Measurements from ENCODE around the gene DHX8. TPM values are rescaled to one million over a fixed set of nuclear protein-coding genes. Genes with fewer than 3 reads are reported as not detected.
"Not testable (repeated sequence)": the region's sequence is repeated elsewhere in the genome, so short reads cannot be mapped to it uniquely, and the experiment has no call there.

The DHX8 gene
- polyA plus RNA-seq, 1 of the 3 experiments (the other 2 are of a cell fraction), result 31.3 TPM

DNA sequence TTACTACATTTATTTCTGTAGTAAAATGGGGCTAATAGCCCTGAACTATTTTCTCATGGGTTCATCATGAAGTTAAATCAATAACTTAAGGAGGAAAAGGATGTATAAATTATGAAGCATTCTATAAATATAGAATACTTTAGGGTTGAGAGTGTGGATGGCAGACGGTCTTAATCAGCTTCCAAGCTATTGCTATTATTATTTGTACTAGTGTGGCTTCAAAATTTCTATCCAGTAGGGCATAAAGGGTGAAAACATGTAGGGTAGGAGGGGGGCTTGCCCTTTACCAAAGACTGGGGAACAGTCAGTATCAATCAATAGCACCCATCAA lies 26.4 kb upstream of the DHX8 start (continued):
- TF ChIP-seq RFX5 (IDR thresholded peaks at IDR 0.05; ENCODE audit: low read length) (no peak), FOSL2 (IDR thresholded peaks at IDR 0.05; ENCODE audit: borderline replicate concordance, low read depth) (no peak), TCF12 (IDR thresholded peaks at IDR 0.05) (no peak), RAD21 (IDR thresholded peaks at IDR 0.05; ENCODE audit: low read length) (no peak)

DNA sequence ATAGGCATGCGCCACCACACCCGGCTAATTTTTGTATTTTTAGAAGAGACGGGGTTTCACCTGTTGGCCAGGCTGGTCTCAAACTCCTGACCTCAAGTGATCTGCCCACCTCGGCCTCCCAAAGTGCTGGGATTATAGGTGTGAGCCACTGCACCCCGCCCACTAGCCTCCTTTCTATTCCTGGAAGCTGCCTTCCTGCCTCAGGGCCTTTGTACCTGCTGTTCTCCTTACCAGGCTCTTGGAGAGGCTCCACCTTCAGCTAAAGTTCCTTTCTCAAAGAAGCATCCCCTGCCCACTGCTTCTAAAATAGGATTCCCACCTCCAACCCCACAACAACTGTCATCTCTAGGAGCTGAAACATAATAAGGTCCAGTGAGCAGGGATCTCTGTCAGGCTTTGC lies 23.9 kb upstream of the DHX8 start:
- H3K27ac ChIP-seq (ENCODE audit: low read depth in 2 of 2, low read length in 1 of 2); H3K4me3 ChIP-seq (ENCODE audit: low read depth in 2 of 2, low read length in 1 of 2); H3K9ac ChIP-seq; H3K36me3 ChIP-seq (replicated peaks in 1 of 2; ENCODE audit: control insufficient read depth in 1 of 2, insufficient read depth in 2 of 2, low read length in 1 of 2); H3F3A ChIP-seq (replicated peaks; ENCODE audit: insufficient read depth); H3K9me2 ChIP-seq; H3K79me2 ChIP-seq (ENCODE audit: insufficient read depth); H3K4me2 ChIP-seq; H3K4me1 ChIP-seq (ENCODE audit: control insufficient read depth in 1 of 2, insufficient read depth in 2 of 2, low read depth in 1 of 2, low read length in 1 of 2); DNase-seq; H3K27me3 ChIP-seq (ENCODE audit: insufficient read depth); H2AFZ ChIP-seq (ENCODE audit: low read depth); H3K9me3 ChIP-seq; H4K20me1 ChIP-seq (ENCODE audit: insufficient read depth): not testable (repeated sequence)
- ChIA-PET POLR2A (interaction anchor here (1.2 kb wide), 1 partner anchor 62 kb away, joined by 4 read pairs; no protein-coding TSS in a partner anchor), CTCF (interaction anchor here (1.4 to 2.5 kb wide), 2 partner anchors 13 to 23 kb away, joined by 3 to 16 read pairs; partner anchors contain the start of gene DHX8)
- WGBS (ENCODE audit: low lambda C conversion rate), result 85% methylated on average over 5 of the region's 5 CpGs

DNA sequence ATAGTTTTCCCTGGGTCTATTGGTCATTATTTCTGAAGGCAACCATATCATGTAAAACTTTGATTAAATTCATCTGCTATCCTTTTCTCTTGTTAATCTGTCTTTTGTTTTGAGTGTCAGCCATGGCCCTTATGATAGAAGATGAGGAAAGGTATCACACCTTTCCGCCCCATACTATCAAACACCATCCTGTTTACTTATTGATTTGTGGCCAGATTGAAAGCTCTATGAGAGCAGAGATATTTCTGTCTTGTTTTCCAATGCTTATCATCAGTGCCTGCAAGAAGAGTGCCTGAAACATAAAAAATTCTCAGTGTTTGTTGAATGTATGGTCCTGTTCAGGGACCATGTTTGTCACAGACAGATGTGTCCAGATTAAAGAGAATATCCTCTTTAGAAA lies 22.6 kb upstream of the DHX8 start:
- Histone ChIP-seq H3K4me1 (ENCODE audit: control insufficient read depth in 1 of 2, insufficient read depth in 2 of 2, low read depth in 1 of 2, low read length in 1 of 2) (peaks cover 4 to 6% of the 10 kb centered on the region in 2 experiments; a peak in 1 of 4 replicates), H3K9me3 (no peaks in the 10 kb centered on the region), H3K9me2 (no peaks in the 10 kb centered on the region), H2AFZ (ENCODE audit: low read depth) (no peak overlapping the region), H3K79me2 (ENCODE audit: insufficient read depth) (no peaks in the 10 kb centered on the region), H3K4me3 (ENCODE audit: low read depth in 2 of 2, low read length in 1 of 2) (no peak overlapping the region), H3F3A (replicated peaks; ENCODE audit: insufficient read depth) (no peaks in the 10 kb centered on the region), H3K27me3 (ENCODE audit: insufficient read depth) (no peaks in the 10 kb centered on the region), H3K4me2 (no peak overlapping the region), H3K27ac (ENCODE audit: low read depth in 2 of 2, low read length in 1 of 2) (no peak overlapping the region), H3K9ac (no peak overlapping the region), H4K20me1 (ENCODE audit: insufficient read depth) (no peaks in the 10 kb centered on the region), H3K36me3 (replicated peaks in 1 of 2; ENCODE audit: control insufficient read depth in 1 of 2, insufficient read depth in 2 of 2, low read length in 1 of 2) (no peaks in the 10 kb centered on the region)
- WGBS (ENCODE audit: low lambda C conversion rate), result 97% methylated on average over 1 of the region's 1 CpG
- TF ChIP-seq, protein P1, sequence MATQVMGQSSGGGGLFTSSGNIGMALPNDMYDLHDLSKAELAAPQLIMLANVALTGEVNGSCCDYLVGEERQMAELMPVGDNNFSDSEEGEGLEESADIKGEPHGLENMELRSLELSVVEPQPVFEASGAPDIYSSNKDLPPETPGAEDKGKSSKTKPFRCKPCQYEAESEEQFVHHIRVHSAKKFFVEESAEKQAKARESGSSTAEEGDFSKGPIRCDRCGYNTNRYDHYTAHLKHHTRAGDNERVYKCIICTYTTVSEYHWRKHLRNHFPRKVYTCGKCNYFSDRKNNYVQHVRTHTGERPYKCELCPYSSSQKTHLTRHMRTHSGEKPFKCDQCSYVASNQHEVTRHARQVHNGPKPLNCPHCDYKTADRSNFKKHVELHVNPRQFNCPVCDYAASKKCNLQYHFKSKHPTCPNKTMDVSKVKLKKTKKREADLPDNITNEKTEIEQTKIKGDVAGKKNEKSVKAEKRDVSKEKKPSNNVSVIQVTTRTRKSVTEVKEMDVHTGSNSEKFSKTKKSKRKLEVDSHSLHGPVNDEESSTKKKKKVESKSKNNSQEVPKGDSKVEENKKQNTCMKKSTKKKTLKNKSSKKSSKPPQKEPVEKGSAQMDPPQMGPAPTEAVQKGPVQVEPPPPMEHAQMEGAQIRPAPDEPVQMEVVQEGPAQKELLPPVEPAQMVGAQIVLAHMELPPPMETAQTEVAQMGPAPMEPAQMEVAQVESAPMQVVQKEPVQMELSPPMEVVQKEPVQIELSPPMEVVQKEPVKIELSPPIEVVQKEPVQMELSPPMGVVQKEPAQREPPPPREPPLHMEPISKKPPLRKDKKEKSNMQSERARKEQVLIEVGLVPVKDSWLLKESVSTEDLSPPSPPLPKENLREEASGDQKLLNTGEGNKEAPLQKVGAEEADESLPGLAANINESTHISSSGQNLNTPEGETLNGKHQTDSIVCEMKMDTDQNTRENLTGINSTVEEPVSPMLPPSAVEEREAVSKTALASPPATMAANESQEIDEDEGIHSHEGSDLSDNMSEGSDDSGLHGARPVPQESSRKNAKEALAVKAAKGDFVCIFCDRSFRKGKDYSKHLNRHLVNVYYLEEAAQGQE (IDR thresholded peaks at IDR 0.05; ENCODE audit: low read depth, low read length), result no peak
- no peak for TF ChIP-seq RXRA (IDR thresholded peaks at IDR 0.05; ENCODE audit: borderline replicate concordance, low read depth)
- TF ChIP-seq SMC3 (IDR thresholded peaks at IDR 0.05; ENCODE audit: low read depth, low read length), result no peak
- POLR2A ChIA-PET, result no interaction called here
- CTCF ChIA-PET, result interaction anchor here (0.6 to 2.5 kb wide), 5 partner anchors 14 to 437 kb away, joined by 3 to 16 read pairs (median 4); partner anchors contain the start of genes ARL4D and DHX8
- DNase-seq, result no peak

DNA sequence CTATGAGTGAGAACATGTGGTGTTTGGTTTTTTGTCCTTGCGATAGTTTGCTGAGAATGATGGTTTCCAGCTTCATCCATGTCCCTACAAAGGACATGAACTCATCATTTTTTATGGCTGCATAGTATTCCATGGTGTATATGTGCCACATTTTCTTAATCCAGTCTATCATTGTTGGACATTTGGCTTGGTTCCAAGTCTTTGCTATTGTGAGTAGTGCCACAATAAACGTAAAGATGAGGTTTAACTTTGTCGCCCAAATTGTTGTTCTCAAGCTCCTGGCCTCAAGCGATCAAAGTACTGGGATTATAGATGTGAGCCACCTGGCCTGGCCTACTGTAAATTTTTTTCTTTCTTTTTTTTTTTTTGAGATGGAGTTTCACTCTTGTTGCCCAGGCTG lies 21.2 kb upstream of the DHX8 start:
- H3F3A ChIP-seq (replicated peaks; ENCODE audit: insufficient read depth); H4K20me1 ChIP-seq (ENCODE audit: insufficient read depth); H3K4me3 ChIP-seq (ENCODE audit: low read depth in 2 of 2, low read length in 1 of 2); H3K27me3 ChIP-seq (ENCODE audit: insufficient read depth); H3K9ac ChIP-seq; H2AFZ ChIP-seq (ENCODE audit: low read depth); H3K4me2 ChIP-seq; H3K36me3 ChIP-seq (replicated peaks in 1 of 2; ENCODE audit: control insufficient read depth in 1 of 2, insufficient read depth in 2 of 2, low read length in 1 of 2); DNase-seq; H3K9me3 ChIP-seq; H3K4me1 ChIP-seq (ENCODE audit: control insufficient read depth in 1 of 2, insufficient read depth in 2 of 2, low read depth in 1 of 2, low read length in 1 of 2); POLR2A ChIA-PET; H3K27ac ChIP-seq (ENCODE audit: low read depth in 2 of 2, low read length in 1 of 2); H3K79me2 ChIP-seq (ENCODE audit: insufficient read depth); H3K9me2 ChIP-seq: not testable (repeated sequence)
- WGBS (ENCODE audit: low lambda C conversion rate), result 97% methylated on average over 3 of the region's 4 CpGs
- CTCF ChIA-PET, result interaction anchor here (2.0 to 2.5 kb wide), 2 partner anchors 21 to 68 kb away, joined by 6 to 13 read pairs; partner anchors contain the start of gene DHX8

Measured in SK-N-SH (cell line).